Measurements from ENCODE around the gene SLC13A3.

Gene SLC13A3

GRCh38 chr20:46562373-46563169, 88.7 kb downstream of the SLC13A3 start:
- in situ Hi-C loops (cut with MboI; ENCODE audit: low sequenced_read_pairs) = no loop called here

- in situ Hi-C loops (cut with MboI; ENCODE audit: low sequenced_read_pairs) = no loop called here
These were observed 89.3 kb downstream of the SLC13A3 start for GRCh38 chr20:46562009-46562372.

GRCh38 chr20:46559685-46560440, 91.4 kb downstream of the SLC13A3 start:
- in situ Hi-C loops (cut with MboI; ENCODE audit: low sequenced_read_pairs) = loop anchor here (10.0 kb wide), 1 partner anchor 125 kb away; the partner anchor contains the start of gene TP53RK

GRCh38 chr20:46559001-46559400, 92.3 kb downstream of the SLC13A3 start:
- in situ Hi-C loops (cut with MboI; ENCODE audit: low sequenced_read_pairs) = loop anchor here (10.0 kb wide), 1 partner anchor 126 kb away; the partner anchor contains the start of gene TP53RK

GRCh38 chr20:46558511-46558959, 92.7 kb downstream of the SLC13A3 start:
- in situ Hi-C loops (cut with MboI; ENCODE audit: low sequenced_read_pairs) = loop anchor here (10.0 kb wide), 1 partner anchor 126 kb away; the partner anchor contains the start of gene TP53RK

GRCh38 chr20:46557231-46557956, 93.9 kb downstream of the SLC13A3 start:
- in situ Hi-C loops (cut with MboI; ENCODE audit: low sequenced_read_pairs) = loop anchor here (10.0 kb wide), 1 partner anchor 127 kb away; the partner anchor contains the start of gene TP53RK

GRCh38 chr20:46555370-46555956, 95.8 kb downstream of the SLC13A3 start:
- in situ Hi-C loops (cut with MboI; ENCODE audit: low sequenced_read_pairs) = loop anchor here (10.0 kb wide), 1 partner anchor 129 kb away; the partner anchor contains the start of gene TP53RK

GRCh38 chr20:46554828-46555227, 96.4 kb downstream of the SLC13A3 start:
- in situ Hi-C loops (cut with MboI; ENCODE audit: low sequenced_read_pairs) = loop anchor here (10.0 kb wide), 1 partner anchor 130 kb away; the partner anchor contains the start of gene TP53RK

GRCh38 chr20:46553926-46554325, 97.3 kb downstream of the SLC13A3 start:
- in situ Hi-C loops (cut with MboI; ENCODE audit: low sequenced_read_pairs) = loop anchor here (10.0 kb wide), 1 partner anchor 131 kb away; the partner anchor contains the start of gene TP53RK

GRCh38 chr20:46552460-46553420, 98.5 kb downstream of the SLC13A3 start:
- in situ Hi-C loops (cut with MboI; ENCODE audit: low sequenced_read_pairs) = loop anchor here (10.0 kb wide), 1 partner anchor 132 kb away; the partner anchor contains the start of gene TP53RK

- in situ Hi-C loops (cut with MboI; ENCODE audit: low sequenced_read_pairs) = loop anchor here (10.0 kb wide), 1 partner anchor 133 kb away; the partner anchor contains the start of gene TP53RK
These were observed 99.5 kb downstream of the SLC13A3 start for GRCh38 chr20:46551522-46552381.

- in situ Hi-C loops (cut with MboI; ENCODE audit: low sequenced_read_pairs) = loop anchor here (10.0 kb wide), 1 partner anchor 134 kb away; the partner anchor contains the start of gene TP53RK
These were observed 100.8 kb downstream of the SLC13A3 start, which contains the start of gene OCSTAMP for GRCh38 chr20:46550461-46550860. TSS of gene OCSTAMP (minus strand) at chr20:46550654. CDS start at chr20:46550560, 94 bp downstream.

GRCh38 chr20:46549188-46549972, 101.9 kb downstream of the SLC13A3 start:
- in situ Hi-C loops (cut with MboI; ENCODE audit: low sequenced_read_pairs) = no loop called here

GRCh38 chr20:46548688-46549087, 102.6 kb downstream of the SLC13A3 start:
- in situ Hi-C loops (cut with MboI; ENCODE audit: low sequenced_read_pairs) = no loop called here

GRCh38 chr20:46547995-46548394, 103.3 kb downstream of the SLC13A3 start:
- in situ Hi-C loops (cut with MboI; ENCODE audit: low sequenced_read_pairs) = no loop called here

- in situ Hi-C loops (cut with MboI; ENCODE audit: low sequenced_read_pairs) = no loop called here
These were observed 104.3 kb downstream of the SLC13A3 start for GRCh38 chr20:46546936-46547335.

GRCh38 chr20:46546298-46546697, 105.0 kb downstream of the SLC13A3 start:
- in situ Hi-C loops (cut with MboI; ENCODE audit: low sequenced_read_pairs) = no loop called here

Data from HL-60/S4 (cell line).